ENCODE data around the gene LRRC7. TPM values are rescaled to one million over a fixed set of nuclear protein-coding genes. Genes with fewer than 3 reads are reported as not detected.

The LRRC7 gene
- total RNA-seq, 4 donors from 2014 or later, result under 0.01 TPM; not detected in 3

GRCh38 chr1:70005386-70006034 is 437.8 kb downstream of the LRRC7 start:
- no peaks in the 10 kb centered on the region for H3K4me1 ChIP-seq
- no peaks in the 10 kb centered on the region for H3K27me3 ChIP-seq
- no peaks in the 10 kb centered on the region for H3K36me3 ChIP-seq
- no peak overlapping the region for H3K27ac ChIP-seq
- no peak for DNase-seq
- TF ChIP-seq, protein P1, sequence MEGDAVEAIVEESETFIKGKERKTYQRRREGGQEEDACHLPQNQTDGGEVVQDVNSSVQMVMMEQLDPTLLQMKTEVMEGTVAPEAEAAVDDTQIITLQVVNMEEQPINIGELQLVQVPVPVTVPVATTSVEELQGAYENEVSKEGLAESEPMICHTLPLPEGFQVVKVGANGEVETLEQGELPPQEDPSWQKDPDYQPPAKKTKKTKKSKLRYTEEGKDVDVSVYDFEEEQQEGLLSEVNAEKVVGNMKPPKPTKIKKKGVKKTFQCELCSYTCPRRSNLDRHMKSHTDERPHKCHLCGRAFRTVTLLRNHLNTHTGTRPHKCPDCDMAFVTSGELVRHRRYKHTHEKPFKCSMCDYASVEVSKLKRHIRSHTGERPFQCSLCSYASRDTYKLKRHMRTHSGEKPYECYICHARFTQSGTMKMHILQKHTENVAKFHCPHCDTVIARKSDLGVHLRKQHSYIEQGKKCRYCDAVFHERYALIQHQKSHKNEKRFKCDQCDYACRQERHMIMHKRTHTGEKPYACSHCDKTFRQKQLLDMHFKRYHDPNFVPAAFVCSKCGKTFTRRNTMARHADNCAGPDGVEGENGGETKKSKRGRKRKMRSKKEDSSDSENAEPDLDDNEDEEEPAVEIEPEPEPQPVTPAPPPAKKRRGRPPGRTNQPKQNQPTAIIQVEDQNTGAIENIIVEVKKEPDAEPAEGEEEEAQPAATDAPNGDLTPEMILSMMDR (IDR thresholded peaks at IDR 0.05), result no peak
- TF ChIP-seq POLR2A (IDR thresholded peaks at IDR 0.05), result no peak
- no peak overlapping the region for H3K4me3 ChIP-seq
- intact Hi-C loops (cut with DNase I), result no loop called here
- H3K9me3 ChIP-seq, result no peaks in the 10 kb centered on the region

DNA sequence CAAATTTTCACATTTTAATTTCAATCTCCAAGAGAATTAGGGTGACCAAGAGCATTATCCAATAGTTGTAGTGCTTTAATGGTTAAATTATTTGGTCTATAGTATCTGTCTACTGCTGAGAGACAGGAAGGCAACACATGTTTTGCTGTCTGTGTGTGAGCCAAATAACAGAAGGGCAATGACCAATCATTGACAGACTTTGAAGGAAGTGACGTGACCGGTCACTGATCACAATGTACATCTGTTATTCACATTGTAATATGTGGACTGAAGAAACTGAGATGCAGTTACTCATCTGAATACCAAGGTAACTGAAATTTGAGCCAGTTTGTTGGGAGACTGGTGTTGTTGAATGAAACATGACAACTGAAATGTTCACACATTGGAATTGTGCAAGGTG is 440.9 kb downstream of the LRRC7 start:
- H3K4me1 ChIP-seq, result no peaks in the 10 kb centered on the region
- intact Hi-C loops (cut with DNase I), result no loop called here
- no peaks in the 10 kb centered on the region for H3K9me3 ChIP-seq
- no peak overlapping the region for H3K4me3 ChIP-seq
- no peaks in the 10 kb centered on the region for H3K27me3 ChIP-seq
- no peak for DNase-seq
- no peaks in the 10 kb centered on the region for H3K36me3 ChIP-seq
- WGBS, 2 donors, result 79 to 84% methylated on average over 2 of the region's 2 CpGs
- TF ChIP-seq, protein P1 (IDR thresholded peaks at IDR 0.05), result no peak
- no peak for TF ChIP-seq POLR2A (IDR thresholded peaks at IDR 0.05)
- H3K27ac ChIP-seq, result no peak overlapping the region

- intact Hi-C loops (cut with DNase I), result no loop called here
- H3K9me3 ChIP-seq, result no peaks in the 10 kb centered on the region
- no peak overlapping the region for H3K27ac ChIP-seq
- no peaks in the 10 kb centered on the region for H3K4me1 ChIP-seq
- no peak for TF ChIP-seq POLR2A (IDR thresholded peaks at IDR 0.05)
- TF ChIP-seq, protein P1 (IDR thresholded peaks at IDR 0.05), result no peak
- no peak overlapping the region for H3K4me3 ChIP-seq
- H3K36me3 ChIP-seq, result no peaks in the 10 kb centered on the region
- DNase-seq, result no peak
- H3K27me3 ChIP-seq, result no peaks in the 10 kb centered on the region
These were observed 450.0 kb downstream of the LRRC7 start for GRCh38 chr1:70017770-70018169.

GRCh38 chr1:70024272-70024671 is 456.6 kb downstream of the LRRC7 start:
- no peak overlapping the region for H3K4me3 ChIP-seq
- no peaks in the 10 kb centered on the region for H3K4me1 ChIP-seq
- DNase-seq, result no peak
- 79 to 82% methylated on average over 1 of the region's 1 CpG for WGBS, 2 donors
- H3K27me3 ChIP-seq, result no peaks in the 10 kb centered on the region
- H3K9me3 ChIP-seq, result no peaks in the 10 kb centered on the region
- TF ChIP-seq, protein P1 (IDR thresholded peaks at IDR 0.05), result no peak
- no peak for TF ChIP-seq POLR2A (IDR thresholded peaks at IDR 0.05)
- no peak overlapping the region for H3K27ac ChIP-seq
- intact Hi-C loops (cut with DNase I), result no loop called here
- no peaks in the 10 kb centered on the region for H3K36me3 ChIP-seq

DNA sequence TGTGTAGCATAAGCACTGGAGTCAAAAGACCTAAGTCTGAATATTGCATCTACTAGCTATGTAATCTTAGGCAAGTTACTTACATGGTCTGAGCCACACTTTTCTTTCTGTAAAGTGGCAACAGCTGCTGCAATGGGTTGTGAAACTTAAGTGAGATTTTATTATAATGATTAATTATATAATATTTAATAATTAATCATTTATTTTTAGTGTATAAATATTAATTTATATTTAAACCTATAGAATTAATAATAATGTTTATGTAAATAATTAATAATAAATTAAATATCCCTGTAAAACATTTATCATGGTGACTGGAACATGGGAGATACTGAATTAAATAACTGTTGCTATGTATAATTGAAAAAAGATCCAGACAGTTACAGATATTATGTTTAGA is 457.3 kb downstream of the LRRC7 start:
- no peak for TF ChIP-seq POLR2A (IDR thresholded peaks at IDR 0.05)
- TF ChIP-seq, protein P1 (IDR thresholded peaks at IDR 0.05), result no peak
- intact Hi-C loops (cut with DNase I), result no loop called here
- no peaks in the 10 kb centered on the region for H3K4me1 ChIP-seq
- no peaks in the 10 kb centered on the region for H3K27me3 ChIP-seq
- DNase-seq, result no peak
- no peaks in the 10 kb centered on the region for H3K9me3 ChIP-seq
- H3K27ac ChIP-seq, result no peak overlapping the region
- H3K36me3 ChIP-seq, result no peaks in the 10 kb centered on the region
- H3K4me3 ChIP-seq, result no peak overlapping the region

Data from esophagus squamous epithelium (tissue), 5 donors.